Measurements from ENCODE around the gene PLSCR4.

The PLSCR4 gene

DNA sequence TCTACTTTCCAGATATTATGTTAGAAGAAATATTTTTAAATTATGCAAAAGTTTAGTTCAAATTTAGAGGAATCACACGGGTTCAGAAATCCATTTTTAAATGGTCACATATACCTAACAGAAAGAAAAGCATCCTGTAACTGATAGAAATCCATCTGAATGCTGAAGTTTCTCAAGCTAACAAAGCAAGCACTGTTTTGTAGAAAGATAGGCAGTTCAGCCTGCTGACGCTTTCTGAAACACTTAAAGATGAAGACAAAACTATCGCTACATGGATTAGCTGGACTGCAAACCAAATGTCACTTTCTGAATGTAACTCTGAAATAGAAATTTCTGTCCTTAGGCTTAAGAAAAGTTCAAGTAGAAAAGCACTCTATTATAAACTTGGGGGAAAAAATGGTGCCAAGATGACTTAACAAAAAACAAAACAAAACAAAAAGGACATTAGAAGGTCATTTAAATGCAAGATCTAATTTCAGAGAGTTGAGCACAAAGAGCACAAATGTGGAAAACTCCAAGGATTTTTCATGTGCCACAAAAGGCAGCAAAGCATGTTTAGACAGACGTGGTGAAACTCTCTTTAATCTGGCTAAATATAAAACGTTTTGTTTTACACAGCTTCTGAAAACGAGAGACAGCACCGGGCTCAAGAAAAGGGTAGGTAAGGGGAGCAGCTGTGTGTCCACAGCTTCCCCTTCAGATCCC is 91.1 kb downstream of the PLSCR4 start:
- H3K4me3 ChIP-seq (ENCODE audit: low read depth in 1 of 2, low read length in 2 of 2), result peak overlapping the region; percentile 73 to 80
- H3K27ac ChIP-seq (ENCODE audit: low read length), result peak overlapping the region; percentile 93
- peaks cover 0 to 5% of the 10 kb centered on the region in 2 donors for H3K36me3 ChIP-seq (ENCODE audit: control insufficient read depth in 1 of 2, insufficient read depth in 2 of 2, low read length in 2 of 2)
- peaks cover 5 to 10% of the 10 kb centered on the region in 2 donors for H3K4me1 ChIP-seq (ENCODE audit: control insufficient read depth in 1 of 2, insufficient read depth in 2 of 2, low read length in 2 of 2)
- no peaks in the 10 kb centered on the region for H3K9me3 ChIP-seq (ENCODE audit: control insufficient read depth in 1 of 2, low read length in 2 of 2)
- H3K27me3 ChIP-seq (ENCODE audit: low read depth, low read length), result no peaks in the 10 kb centered on the region

DNA sequence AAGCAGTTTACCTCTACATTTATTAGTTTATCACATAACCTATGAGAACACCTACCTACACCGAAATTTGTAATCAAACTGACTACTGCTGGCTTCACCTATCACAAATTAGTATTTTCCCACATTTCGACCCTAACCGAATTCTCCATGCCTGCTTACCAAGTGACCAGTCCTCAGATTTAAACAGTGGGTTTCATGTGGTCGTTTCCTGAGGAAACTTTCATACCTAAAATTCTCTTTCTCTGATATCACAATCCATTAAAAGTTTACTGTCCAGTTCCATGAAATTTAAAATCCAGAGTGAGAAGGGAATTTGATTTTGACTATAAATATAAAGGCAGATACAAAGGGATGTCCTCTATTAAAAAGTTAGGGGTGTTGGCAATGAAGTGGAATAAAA is 91.9 kb downstream of the PLSCR4 start:
- H3K27ac ChIP-seq (ENCODE audit: low read length), result peak overlapping the region; percentile 93
- H3K4me1 ChIP-seq (ENCODE audit: control insufficient read depth in 1 of 2, insufficient read depth in 2 of 2, low read length in 2 of 2), result peaks cover 5 to 11% of the 10 kb centered on the region in 2 donors
- no peaks in the 10 kb centered on the region for H3K9me3 ChIP-seq (ENCODE audit: control insufficient read depth in 1 of 2, low read length in 2 of 2)
- peak overlapping the region; percentile 73 to 80 for H3K4me3 ChIP-seq (ENCODE audit: low read depth in 1 of 2, low read length in 2 of 2)
- H3K27me3 ChIP-seq (ENCODE audit: low read depth, low read length), result no peaks in the 10 kb centered on the region
- peaks cover 0 to 5% of the 10 kb centered on the region in 2 donors for H3K36me3 ChIP-seq (ENCODE audit: control insufficient read depth in 1 of 2, insufficient read depth in 2 of 2, low read length in 2 of 2)

DNA sequence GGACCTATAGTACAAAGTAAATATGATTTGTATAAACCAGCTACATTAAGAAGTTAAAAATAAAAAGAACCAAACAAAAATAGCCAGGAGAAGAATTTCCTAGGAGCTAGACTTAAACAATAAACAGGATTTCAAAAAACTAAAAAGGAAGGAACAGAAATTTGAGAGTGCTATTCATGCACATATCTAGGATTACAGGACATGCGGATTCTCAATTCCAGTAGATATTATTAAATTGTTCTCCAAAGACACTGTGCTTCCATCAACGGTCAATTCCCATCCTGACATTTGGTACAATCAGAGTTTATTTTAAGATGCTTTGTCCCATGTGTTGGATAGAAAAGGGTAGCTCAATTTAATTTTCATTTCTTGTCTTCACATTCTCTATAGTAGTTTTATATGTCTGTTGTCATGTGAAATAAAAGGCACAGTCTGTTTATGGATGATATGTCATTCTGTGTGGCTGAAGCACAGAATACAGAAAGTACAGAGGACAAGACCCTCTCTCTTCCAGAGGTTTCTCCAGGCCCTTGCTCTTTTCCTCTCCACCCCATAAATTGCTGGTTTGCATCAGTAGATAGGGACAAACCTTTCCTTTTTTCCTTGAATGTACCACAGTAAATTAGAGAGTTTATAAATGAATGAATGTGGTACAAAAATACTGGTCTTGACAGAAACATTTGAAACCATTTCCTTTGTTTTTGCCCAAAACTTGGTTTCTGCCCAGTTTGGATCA is 93.4 kb downstream of the PLSCR4 start:
- peak overlapping the region; percentile 93 for H3K27ac ChIP-seq (ENCODE audit: low read length)
- peak overlapping the region; percentile 54 to 73 for H3K4me3 ChIP-seq (ENCODE audit: low read depth in 1 of 2, low read length in 2 of 2)
- H3K27me3 ChIP-seq (ENCODE audit: low read depth, low read length), result no peaks in the 10 kb centered on the region
- peaks cover 0 to 5% of the 10 kb centered on the region in 2 donors for H3K36me3 ChIP-seq (ENCODE audit: control insufficient read depth in 1 of 2, insufficient read depth in 2 of 2, low read length in 2 of 2)
- no peaks in the 10 kb centered on the region for H3K9me3 ChIP-seq (ENCODE audit: control insufficient read depth in 1 of 2, low read length in 2 of 2)
- peaks cover 12 to 20% of the 10 kb centered on the region in 2 donors for H3K4me1 ChIP-seq (ENCODE audit: control insufficient read depth in 1 of 2, insufficient read depth in 2 of 2, low read length in 2 of 2)

DNA sequence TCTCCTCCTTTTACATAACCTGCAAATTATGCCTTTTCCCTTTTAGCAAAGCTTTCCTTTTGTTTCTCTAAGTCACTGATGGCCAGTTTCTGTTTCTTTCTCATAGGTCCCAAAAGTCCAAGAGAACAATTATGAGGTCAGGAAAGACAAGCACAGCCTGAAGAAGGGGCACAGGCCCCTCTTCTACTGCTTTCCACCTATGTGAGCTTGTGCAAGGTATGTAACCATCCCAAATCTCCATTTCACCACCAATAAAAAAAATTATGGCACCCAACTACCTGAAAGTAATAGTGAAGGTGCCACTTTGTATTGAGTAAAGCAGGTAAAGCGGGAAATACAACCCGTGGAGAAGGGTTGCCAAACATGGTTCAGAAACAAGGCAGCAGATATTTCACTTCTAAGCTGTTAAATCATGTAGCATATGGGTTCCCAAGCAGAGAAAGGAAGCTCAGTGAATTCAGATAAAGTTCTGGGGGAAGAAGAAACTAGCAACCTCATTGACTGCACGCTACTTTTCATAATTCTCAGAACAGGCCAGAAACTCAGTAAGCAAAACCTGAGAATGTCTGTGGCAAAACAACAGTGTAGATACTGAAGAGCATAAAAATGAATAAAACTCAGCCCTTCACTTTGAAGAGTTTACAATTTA is 94.1 kb downstream of the PLSCR4 start:
- H3K4me1 ChIP-seq (ENCODE audit: control insufficient read depth in 1 of 2, insufficient read depth in 2 of 2, low read length in 2 of 2), result peaks cover 19 to 20% of the 10 kb centered on the region in 2 donors
- no peaks in the 10 kb centered on the region for H3K9me3 ChIP-seq (ENCODE audit: control insufficient read depth in 1 of 2, low read length in 2 of 2)
- H3K27ac ChIP-seq (ENCODE audit: low read length), result peak overlapping the region; percentile 93
- H3K36me3 ChIP-seq (ENCODE audit: control insufficient read depth in 1 of 2, insufficient read depth in 2 of 2, low read length in 2 of 2), result peaks cover 0 to 5% of the 10 kb centered on the region in 2 donors
- no peaks in the 10 kb centered on the region for H3K27me3 ChIP-seq (ENCODE audit: low read depth, low read length)
- peak overlapping the region; percentile 37 to 54 for H3K4me3 ChIP-seq (ENCODE audit: low read depth in 1 of 2, low read length in 2 of 2)

DNA sequence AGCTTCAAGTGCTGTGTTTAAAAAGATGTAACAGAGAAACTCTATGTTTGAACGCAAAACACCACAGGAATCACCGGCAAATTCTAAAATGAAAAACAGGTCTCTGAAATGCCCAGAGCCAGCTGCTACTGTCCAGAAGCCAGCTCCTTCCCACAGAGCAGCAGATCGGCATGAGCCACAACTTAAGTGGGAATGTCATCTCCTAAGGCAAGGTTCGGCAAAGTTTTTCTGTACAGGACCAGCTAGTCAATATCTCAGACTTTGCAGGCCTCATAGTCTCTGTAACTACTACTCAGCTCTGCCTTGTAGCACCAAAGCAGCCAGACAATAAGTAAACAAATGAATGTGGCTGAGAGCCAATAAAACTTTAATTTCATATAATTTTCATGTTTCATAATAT is 94.8 kb downstream of the PLSCR4 start:
- Histone ChIP-seq H3K4me1 (ENCODE audit: control insufficient read depth in 1 of 2, insufficient read depth in 2 of 2, low read length in 2 of 2) (peaks cover 20 to 25% of the 10 kb centered on the region in 2 donors), H3K4me3 (ENCODE audit: low read depth in 1 of 2, low read length in 2 of 2) (peak overlapping the region; percentile 37 to 54), H3K36me3 (ENCODE audit: control insufficient read depth in 1 of 2, insufficient read depth in 2 of 2, low read length in 2 of 2) (peaks cover 0 to 5% of the 10 kb centered on the region in 2 donors), H3K27ac (ENCODE audit: low read length) (peak overlapping the region; percentile 93), H3K9me3 (ENCODE audit: control insufficient read depth in 1 of 2, low read length in 2 of 2) (no peaks in the 10 kb centered on the region), H3K27me3 (ENCODE audit: low read depth, low read length) (no peaks in the 10 kb centered on the region)

DNA sequence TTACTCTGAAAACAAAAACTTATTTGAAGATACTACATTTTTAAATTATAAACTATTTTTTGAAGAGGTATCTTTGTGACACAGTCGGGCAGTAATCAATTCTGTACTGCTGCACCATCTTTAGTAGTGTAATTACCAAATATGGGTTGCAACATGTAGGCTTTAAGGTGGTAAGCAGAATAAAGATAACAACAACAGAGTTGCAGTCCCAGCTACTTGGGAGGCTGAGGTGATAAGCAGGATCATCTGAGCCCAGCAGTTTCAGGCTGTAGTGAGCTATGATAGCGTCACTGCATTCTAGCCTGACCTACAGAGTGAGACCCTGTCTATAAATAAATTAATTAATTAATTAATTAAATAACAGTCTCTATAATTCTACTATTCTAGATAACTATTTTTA is 95.9 kb downstream of the PLSCR4 start:
- no peak overlapping the region for H3K27ac ChIP-seq (ENCODE audit: low read length)
- H3K27me3 ChIP-seq (ENCODE audit: low read depth, low read length), result no peaks in the 10 kb centered on the region
- H3K4me3 ChIP-seq (ENCODE audit: low read depth in 1 of 2, low read length in 2 of 2), result no peak overlapping the region
- H3K4me1 ChIP-seq (ENCODE audit: control insufficient read depth in 1 of 2, insufficient read depth in 2 of 2, low read length in 2 of 2), result peaks cover 20 to 33% of the 10 kb centered on the region in 2 donors
- H3K36me3 ChIP-seq (ENCODE audit: control insufficient read depth in 1 of 2, insufficient read depth in 2 of 2, low read length in 2 of 2), result no peaks in the 10 kb centered on the region
- no peaks in the 10 kb centered on the region for H3K9me3 ChIP-seq (ENCODE audit: control insufficient read depth in 1 of 2, low read length in 2 of 2)

DNA sequence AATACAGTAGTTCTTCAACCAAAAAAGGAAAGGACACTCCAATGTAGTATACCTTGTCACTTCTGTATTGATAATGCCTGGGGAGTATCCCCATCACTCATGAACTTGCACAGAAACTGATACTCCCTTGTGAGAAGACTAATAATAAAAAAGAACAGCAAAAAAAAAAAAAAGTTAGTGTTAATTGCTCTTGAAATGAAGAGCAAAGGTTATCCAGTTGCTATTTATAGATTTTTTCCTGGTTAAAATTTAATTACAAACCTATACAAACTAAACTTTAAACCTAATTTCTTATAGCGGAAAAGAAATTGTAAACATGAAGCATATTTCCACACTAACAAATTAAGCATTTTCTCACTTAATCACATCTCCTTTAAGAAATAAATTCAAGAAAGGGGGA is 96.6 kb downstream of the PLSCR4 start:
- Histone ChIP-seq H3K4me3 (ENCODE audit: low read depth in 1 of 2, low read length in 2 of 2) (no peak overlapping the region), H3K27ac (ENCODE audit: low read length) (peak overlapping the region; percentile 60), H3K27me3 (ENCODE audit: low read depth, low read length) (no peaks in the 10 kb centered on the region), H3K9me3 (ENCODE audit: control insufficient read depth in 1 of 2, low read length in 2 of 2) (no peaks in the 10 kb centered on the region), H3K36me3 (ENCODE audit: control insufficient read depth in 1 of 2, insufficient read depth in 2 of 2, low read length in 2 of 2) (no peaks in the 10 kb centered on the region), H3K4me1 (ENCODE audit: control insufficient read depth in 1 of 2, insufficient read depth in 2 of 2, low read length in 2 of 2) (peaks cover 20 to 33% of the 10 kb centered on the region in 2 donors)

DNA sequence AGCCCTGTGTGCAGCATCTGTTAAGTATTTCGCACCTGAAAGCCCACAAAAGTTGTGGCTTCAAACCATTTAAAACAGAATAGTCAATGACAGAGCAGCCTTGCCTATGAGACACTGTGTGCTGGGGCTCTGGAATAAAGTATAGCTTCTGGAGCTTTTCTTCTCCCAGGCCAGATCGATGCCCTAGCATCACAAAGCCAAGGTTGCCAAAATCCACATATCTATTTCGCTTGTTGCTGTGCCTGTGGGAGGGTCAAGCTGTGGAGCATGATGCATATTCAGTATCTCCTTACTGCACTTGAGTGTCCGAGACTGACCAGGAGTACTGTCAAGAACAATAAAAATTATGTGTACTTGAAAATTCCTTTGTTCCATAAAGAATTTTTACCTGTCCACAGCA is 97.5 kb downstream of the PLSCR4 start:
- Histone ChIP-seq H3K36me3 (ENCODE audit: control insufficient read depth in 1 of 2, insufficient read depth in 2 of 2, low read length in 2 of 2) (no peaks in the 10 kb centered on the region), H3K4me3 (ENCODE audit: low read depth in 1 of 2, low read length in 2 of 2) (no peak overlapping the region), H3K27me3 (ENCODE audit: low read depth, low read length) (no peaks in the 10 kb centered on the region), H3K27ac (ENCODE audit: low read length) (peak overlapping the region; percentile 60), H3K4me1 (ENCODE audit: control insufficient read depth in 1 of 2, insufficient read depth in 2 of 2, low read length in 2 of 2) (peaks cover 20 to 33% of the 10 kb centered on the region in 2 donors), H3K9me3 (ENCODE audit: control insufficient read depth in 1 of 2, low read length in 2 of 2) (no peaks in the 10 kb centered on the region)

DNA sequence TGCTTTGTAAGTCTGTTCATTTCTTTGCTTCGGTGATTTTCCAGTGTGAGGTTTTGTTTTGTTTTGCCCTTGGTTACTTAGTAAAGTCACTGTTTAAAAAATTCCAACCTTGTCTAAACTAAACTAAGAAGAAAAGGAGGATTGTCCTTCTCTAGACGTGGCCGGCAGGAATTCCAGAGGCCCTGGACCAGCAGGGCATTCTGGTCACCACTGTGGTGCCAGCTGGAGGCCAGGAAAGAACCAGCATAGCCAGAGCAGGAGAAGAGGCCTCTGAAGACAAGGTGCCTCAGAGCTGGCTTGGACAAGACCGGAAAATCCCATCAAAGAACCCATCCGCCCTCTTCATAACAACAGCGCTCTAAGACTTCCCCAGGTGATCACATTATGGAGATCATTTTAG is 98.1 kb downstream of the PLSCR4 start:
- no peaks in the 10 kb centered on the region for H3K9me3 ChIP-seq (ENCODE audit: control insufficient read depth in 1 of 2, low read length in 2 of 2)
- peaks cover 20 to 33% of the 10 kb centered on the region in 2 donors for H3K4me1 ChIP-seq (ENCODE audit: control insufficient read depth in 1 of 2, insufficient read depth in 2 of 2, low read length in 2 of 2)
- no peaks in the 10 kb centered on the region for H3K36me3 ChIP-seq (ENCODE audit: control insufficient read depth in 1 of 2, insufficient read depth in 2 of 2, low read length in 2 of 2)
- peak overlapping the region; percentile 60 for H3K27ac ChIP-seq (ENCODE audit: low read length)
- no peaks in the 10 kb centered on the region for H3K27me3 ChIP-seq (ENCODE audit: low read depth, low read length)
- peak overlapping the region in 1 of 2 donors; percentile 32 for H3K4me3 ChIP-seq (ENCODE audit: low read depth in 1 of 2, low read length in 2 of 2)

DNA sequence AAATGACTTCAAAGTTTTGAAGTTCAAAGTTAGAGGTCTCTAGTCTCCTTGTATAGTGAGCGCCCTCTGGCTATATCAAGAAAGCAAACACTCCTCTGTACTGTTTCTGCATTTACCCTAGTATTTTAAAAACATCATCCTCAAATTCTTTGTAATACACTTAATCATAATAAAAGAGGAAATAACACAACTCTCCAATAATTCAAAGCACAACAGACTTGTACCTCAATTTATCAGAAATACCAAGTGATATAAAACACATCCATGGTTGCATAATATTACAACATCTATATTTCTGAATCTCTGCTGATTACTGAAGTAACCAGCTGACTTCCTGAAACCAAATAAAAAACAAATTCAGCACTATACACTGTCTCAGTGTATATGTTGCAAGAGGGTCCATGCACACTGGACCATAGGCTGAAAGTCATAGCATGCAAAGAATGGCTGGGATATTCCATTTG is 102.4 kb downstream of the PLSCR4 start:
- no peaks in the 10 kb centered on the region for H3K9me3 ChIP-seq (ENCODE audit: control insufficient read depth in 1 of 2, low read length in 2 of 2)
- H3K4me1 ChIP-seq (ENCODE audit: control insufficient read depth in 1 of 2, insufficient read depth in 2 of 2, low read length in 2 of 2), result peaks cover 7 to 25% of the 10 kb centered on the region in 2 donors
- no peak overlapping the region for H3K4me3 ChIP-seq (ENCODE audit: low read depth in 1 of 2, low read length in 2 of 2)
- no peaks in the 10 kb centered on the region for H3K27me3 ChIP-seq (ENCODE audit: low read depth, low read length)
- H3K27ac ChIP-seq (ENCODE audit: low read length), result no peak overlapping the region
- no peaks in the 10 kb centered on the region for H3K36me3 ChIP-seq (ENCODE audit: control insufficient read depth in 1 of 2, insufficient read depth in 2 of 2, low read length in 2 of 2)

DNA sequence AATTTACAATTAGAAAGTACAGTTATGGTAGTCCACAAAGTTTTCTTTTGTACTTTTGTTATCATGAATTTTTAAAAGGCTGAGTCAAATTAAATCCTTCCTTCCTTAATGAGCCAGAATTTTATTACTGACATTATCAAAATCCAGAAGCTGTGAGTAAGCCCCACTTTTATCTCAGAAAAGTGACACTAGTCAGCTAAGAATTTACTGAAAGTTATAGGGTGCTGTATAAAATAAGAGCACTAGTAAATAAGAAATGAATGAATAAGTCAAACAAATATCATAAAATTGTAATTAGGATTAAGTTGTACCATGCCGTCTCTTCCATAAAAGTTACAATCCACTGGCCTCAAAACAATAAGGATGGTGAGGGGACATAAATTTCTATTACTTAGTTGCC is 105.3 kb downstream of the PLSCR4 start:
- no peaks in the 10 kb centered on the region for H3K27me3 ChIP-seq (ENCODE audit: low read depth, low read length)
- H3K4me1 ChIP-seq (ENCODE audit: control insufficient read depth in 1 of 2, insufficient read depth in 2 of 2, low read length in 2 of 2), result peaks cover 7 to 14% of the 10 kb centered on the region in 2 donors
- no peaks in the 10 kb centered on the region for H3K36me3 ChIP-seq (ENCODE audit: control insufficient read depth in 1 of 2, insufficient read depth in 2 of 2, low read length in 2 of 2)
- no peak overlapping the region for H3K27ac ChIP-seq (ENCODE audit: low read length)
- H3K4me3 ChIP-seq (ENCODE audit: low read depth in 1 of 2, low read length in 2 of 2), result no peak overlapping the region
- no peaks in the 10 kb centered on the region for H3K9me3 ChIP-seq (ENCODE audit: control insufficient read depth in 1 of 2, low read length in 2 of 2)

All from muscle layer of duodenum (tissue), 2 donors.